Measurements from ENCODE around the gene CAST. TPM values are rescaled to one million over a fixed set of nuclear protein-coding genes. Genes with fewer than 3 reads are reported as not detected.
"Not testable (repeated sequence)": the region's sequence is repeated elsewhere in the genome, so short reads cannot be mapped to it uniquely, and the experiment has no call there.

Gene CAST
- total RNA-seq, 2 donors from 2014 or later, result 33.5 to 36.2 TPM

DNA sequence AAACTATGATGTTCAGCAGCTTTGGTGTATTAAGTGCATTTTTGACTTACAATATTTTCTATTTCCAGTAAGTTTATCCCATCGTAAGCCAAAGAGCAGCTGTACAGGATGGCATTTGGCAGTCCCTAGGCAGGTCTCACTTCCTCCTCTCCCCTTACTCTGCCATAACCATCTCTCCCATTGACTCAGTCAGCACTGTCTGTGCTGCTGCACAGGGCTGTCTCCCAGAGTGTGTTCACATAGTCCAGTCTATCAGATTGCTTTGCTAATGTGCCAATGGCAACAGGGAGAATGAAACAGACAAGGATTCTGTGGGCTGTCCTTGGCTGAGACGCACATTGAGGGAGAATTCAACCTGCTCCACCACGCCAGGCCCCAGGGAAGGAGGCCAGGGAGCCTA, 47.0 kb upstream of the CAST start:
- H3K4me3 ChIP-seq (ENCODE audit: low read length), result no peak overlapping the region
- H3K9ac ChIP-seq (ENCODE audit: extremely low read depth, low read length, poor library complexity, severe bottlenecking), result no peak overlapping the region
- Mint-ChIP-seq H3K4me1 (no peaks in the 10 kb centered on the region), H3K27ac (no peak overlapping the region), H3K9me3 (peaks cover 24% of the 10 kb centered on the region), H3K36me3 (ENCODE audit: low read depth) (no peaks in the 10 kb centered on the region), H3K27me3 (ENCODE audit: insufficient read depth) (peaks cover 20% of the 10 kb centered on the region), H3K4me3 (no peak overlapping the region)
- no peak for DNase-seq
- H3K9me3 ChIP-seq (ENCODE audit: control insufficient read depth, low read length), result peaks cover 7% of the 10 kb centered on the region
- no peak overlapping the region for H3K27ac ChIP-seq (ENCODE audit: low read depth, low read length)
- H3K4me1 ChIP-seq (ENCODE audit: control insufficient read depth, insufficient read depth, low read length), result no peaks in the 10 kb centered on the region
- 92 to 96% methylated on average over 3 of the region's 3 CpGs for WGBS, 2 experiments (ENCODE audit: insufficient coverage in 1 of 2, insufficient read length in 1 of 2)
- TF ChIP-seq, protein P1, sequence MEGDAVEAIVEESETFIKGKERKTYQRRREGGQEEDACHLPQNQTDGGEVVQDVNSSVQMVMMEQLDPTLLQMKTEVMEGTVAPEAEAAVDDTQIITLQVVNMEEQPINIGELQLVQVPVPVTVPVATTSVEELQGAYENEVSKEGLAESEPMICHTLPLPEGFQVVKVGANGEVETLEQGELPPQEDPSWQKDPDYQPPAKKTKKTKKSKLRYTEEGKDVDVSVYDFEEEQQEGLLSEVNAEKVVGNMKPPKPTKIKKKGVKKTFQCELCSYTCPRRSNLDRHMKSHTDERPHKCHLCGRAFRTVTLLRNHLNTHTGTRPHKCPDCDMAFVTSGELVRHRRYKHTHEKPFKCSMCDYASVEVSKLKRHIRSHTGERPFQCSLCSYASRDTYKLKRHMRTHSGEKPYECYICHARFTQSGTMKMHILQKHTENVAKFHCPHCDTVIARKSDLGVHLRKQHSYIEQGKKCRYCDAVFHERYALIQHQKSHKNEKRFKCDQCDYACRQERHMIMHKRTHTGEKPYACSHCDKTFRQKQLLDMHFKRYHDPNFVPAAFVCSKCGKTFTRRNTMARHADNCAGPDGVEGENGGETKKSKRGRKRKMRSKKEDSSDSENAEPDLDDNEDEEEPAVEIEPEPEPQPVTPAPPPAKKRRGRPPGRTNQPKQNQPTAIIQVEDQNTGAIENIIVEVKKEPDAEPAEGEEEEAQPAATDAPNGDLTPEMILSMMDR (conservative IDR thresholded peaks at IDR 0.05), result no peak
- H3K27me3 ChIP-seq (ENCODE audit: control insufficient read depth, insufficient read depth, low read length, poor library complexity, severe bottlenecking), result peaks cover 16% of the 10 kb centered on the region
- no peaks in the 10 kb centered on the region for H3K36me3 ChIP-seq (ENCODE audit: control insufficient read depth, insufficient read depth, low read length)

DNA sequence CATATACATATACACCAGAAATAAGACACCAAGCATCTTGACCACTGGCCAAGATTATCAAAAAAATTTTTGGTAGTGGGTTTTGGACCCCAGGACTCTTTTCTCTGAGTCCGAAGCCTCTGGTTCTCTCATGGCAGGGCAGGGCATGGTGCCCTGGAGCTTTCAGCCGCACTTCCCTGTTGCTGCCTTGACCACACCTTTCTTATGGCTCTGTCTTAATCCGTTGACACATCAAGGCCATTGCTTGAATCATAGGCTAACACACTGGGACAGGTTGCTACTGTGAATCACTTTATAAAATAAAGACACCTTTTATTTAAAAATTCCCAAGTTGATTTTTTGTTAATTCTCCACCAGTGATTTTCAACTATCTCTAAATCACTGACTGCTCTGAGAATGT, 45.4 kb upstream of the CAST start:
- Histone ChIP-seq H3K4me3 (ENCODE audit: low read length) (no peak overlapping the region), H3K27me3 (ENCODE audit: control insufficient read depth, insufficient read depth, low read length, poor library complexity, severe bottlenecking) (peaks cover 14% of the 10 kb centered on the region), H3K36me3 (ENCODE audit: control insufficient read depth, insufficient read depth, low read length) (no peaks in the 10 kb centered on the region), H3K9ac (ENCODE audit: extremely low read depth, low read length, poor library complexity, severe bottlenecking) (no peak overlapping the region), H3K27ac (ENCODE audit: low read depth, low read length) (no peak overlapping the region), H3K4me1 (ENCODE audit: control insufficient read depth, insufficient read depth, low read length) (no peaks in the 10 kb centered on the region), H3K9me3 (ENCODE audit: control insufficient read depth, low read length) (peaks cover 5% of the 10 kb centered on the region)
- TF ChIP-seq, protein P1 (conservative IDR thresholded peaks at IDR 0.05), result no peak
- Mint-ChIP-seq H3K36me3 (ENCODE audit: low read depth) (no peaks in the 10 kb centered on the region), H3K4me1 (no peaks in the 10 kb centered on the region), H3K4me3 (no peak overlapping the region), H3K27me3 (ENCODE audit: insufficient read depth) (peaks cover 12% of the 10 kb centered on the region), H3K9me3 (peaks cover 21% of the 10 kb centered on the region), H3K27ac (no peak overlapping the region)
- WGBS, 2 experiments (ENCODE audit: insufficient coverage in 1 of 2, insufficient read length in 1 of 2), result 90 to 93% methylated on average over 3 of the region's 3 CpGs
- no peak for DNase-seq

DNA sequence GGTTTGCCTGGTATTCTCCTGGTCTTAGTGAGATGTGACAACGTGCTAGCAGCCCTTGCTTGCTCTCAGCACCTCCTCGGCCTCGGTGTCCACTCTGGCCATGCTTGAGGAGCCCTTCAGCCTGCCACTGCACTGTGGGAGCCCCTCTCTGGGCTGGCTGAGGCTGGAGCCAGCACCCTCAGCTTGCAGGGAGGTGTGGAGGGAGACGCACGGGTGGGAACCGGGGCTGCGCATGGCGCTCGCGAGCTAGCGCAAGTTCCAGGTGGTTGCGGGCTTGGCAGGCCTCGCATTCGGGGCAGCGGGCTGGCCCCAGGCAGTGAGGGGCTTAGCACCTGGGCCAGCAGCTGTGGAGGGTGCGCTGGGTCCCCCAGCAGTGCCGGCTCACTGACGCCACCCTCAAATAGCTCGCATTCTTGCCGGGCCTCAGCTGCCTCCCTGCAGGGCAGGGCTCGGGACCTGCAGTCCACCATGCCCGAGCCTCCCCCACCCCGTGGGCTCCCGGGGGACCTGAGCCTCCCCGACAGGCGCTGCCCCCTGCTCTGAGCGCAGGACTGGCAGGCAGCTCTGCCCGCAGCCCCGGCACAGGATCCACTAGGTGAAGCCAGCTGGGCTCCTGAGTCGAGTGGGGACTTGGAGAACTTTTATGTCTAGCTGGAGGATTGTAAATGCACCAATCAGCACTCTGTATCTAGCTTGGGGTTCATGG, 43.7 kb upstream of the CAST start:
- not testable (repeated sequence) for H3K9ac ChIP-seq (ENCODE audit: extremely low read depth, low read length, poor library complexity, severe bottlenecking); H3K27ac ChIP-seq (ENCODE audit: low read depth, low read length); H3K36me3 ChIP-seq (ENCODE audit: control insufficient read depth, insufficient read depth, low read length); H3K36me3 Mint-ChIP-seq (ENCODE audit: low read depth); H3K4me3 Mint-ChIP-seq; H3K27me3 Mint-ChIP-seq (ENCODE audit: insufficient read depth); H3K9me3 ChIP-seq (ENCODE audit: control insufficient read depth, low read length); H3K27me3 ChIP-seq (ENCODE audit: control insufficient read depth, insufficient read depth, low read length, poor library complexity, severe bottlenecking); H3K27ac Mint-ChIP-seq; DNase-seq; H3K4me1 Mint-ChIP-seq; H3K4me3 ChIP-seq (ENCODE audit: low read length); H3K4me1 ChIP-seq (ENCODE audit: control insufficient read depth, insufficient read depth, low read length)
- 94 to 97% methylated on average over 13 to 30 of the region's 30 CpGs for WGBS, 2 experiments (ENCODE audit: insufficient coverage in 1 of 2, insufficient read length in 1 of 2)
- H3K9me3 Mint-ChIP-seq, result peaks cover 21% of the 10 kb centered on the region

DNA sequence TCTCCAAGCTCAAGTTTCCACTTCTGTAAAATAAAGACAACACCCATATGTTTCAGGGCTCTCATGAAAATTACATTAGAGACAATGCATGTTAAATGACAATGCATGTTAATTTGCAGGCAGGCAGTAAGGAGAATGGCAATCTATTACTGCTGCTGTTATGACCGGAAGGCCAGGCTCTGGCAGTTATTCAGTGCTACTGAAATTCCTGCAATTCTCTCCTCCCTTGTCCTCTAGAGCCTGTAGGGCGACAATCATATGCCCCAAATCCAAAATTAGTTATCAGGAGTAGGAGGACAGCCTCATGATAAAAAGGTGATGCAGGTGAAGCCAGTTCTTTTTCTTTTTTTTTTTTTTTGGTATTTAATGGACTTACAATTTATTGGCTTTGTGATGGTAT, 42.2 kb upstream of the CAST start:
- Histone ChIP-seq H3K4me1 (ENCODE audit: control insufficient read depth, insufficient read depth, low read length) (no peaks in the 10 kb centered on the region), H3K36me3 (ENCODE audit: control insufficient read depth, insufficient read depth, low read length) (no peaks in the 10 kb centered on the region), H3K9ac (ENCODE audit: extremely low read depth, low read length, poor library complexity, severe bottlenecking) (no peak overlapping the region), H3K9me3 (ENCODE audit: control insufficient read depth, low read length) (peaks cover 5% of the 10 kb centered on the region), H3K27ac (ENCODE audit: low read depth, low read length) (no peak overlapping the region), H3K27me3 (ENCODE audit: control insufficient read depth, insufficient read depth, low read length, poor library complexity, severe bottlenecking) (no peaks in the 10 kb centered on the region), H3K4me3 (ENCODE audit: low read length) (no peak overlapping the region)
- DNase-seq, result no peak
- Mint-ChIP-seq H3K27ac (no peak overlapping the region), H3K9me3 (peaks cover 21% of the 10 kb centered on the region), H3K27me3 (ENCODE audit: insufficient read depth) (peaks cover 2% of the 10 kb centered on the region), H3K4me3 (no peak overlapping the region), H3K4me1 (no peaks in the 10 kb centered on the region), H3K36me3 (ENCODE audit: low read depth) (no peaks in the 10 kb centered on the region)
- TF ChIP-seq, protein P1 (conservative IDR thresholded peaks at IDR 0.05), result no peak
- WGBS, 2 experiments (ENCODE audit: insufficient coverage in 1 of 2, insufficient read length in 1 of 2), result 91 to 100% methylated on average over 1 to 2 of the region's 2 CpGs
